Measurements from ENCODE around the gene EIF4ENIF1.

EIF4ENIF1 gene

DNA sequence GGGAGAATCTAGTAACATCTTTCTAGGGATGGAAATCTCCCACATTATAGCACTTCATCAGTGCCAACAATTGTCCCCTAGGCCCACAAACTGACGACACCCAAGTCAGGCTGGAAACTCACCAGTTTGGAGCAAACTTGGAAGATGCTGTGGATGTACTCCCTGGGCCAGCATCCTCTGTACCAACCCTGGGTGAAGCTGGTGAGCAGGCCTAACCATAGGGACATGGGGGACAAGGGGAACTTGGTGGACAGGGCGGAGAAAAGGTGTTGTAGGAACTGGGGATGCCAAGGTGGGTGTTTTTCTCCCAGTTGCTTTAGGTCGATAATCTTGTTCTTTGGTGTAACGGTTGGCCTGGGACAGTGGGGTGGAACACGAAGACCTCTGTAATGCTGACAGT lies 48.0 kb downstream of the EIF4ENIF1 start:
- Histone ChIP-seq H3K4ac (ENCODE audit: low read depth in 1 of 2, low read length in 2 of 2) (no peak overlapping the region), H3K27ac (ENCODE audit: low read length, poor library complexity, severe bottlenecking) (no peak overlapping the region), H3K23ac (ENCODE audit: low read length in 2 of 2) (no peak overlapping the region), H4K91ac (ENCODE audit: low read length) (peak overlapping the region; percentile 39), H3K27me3 (ENCODE audit: control insufficient read depth in 1 of 2, insufficient read depth in 1 of 2, low read length in 2 of 2) (no peaks in the 10 kb centered on the region), H2AFZ (ENCODE audit: low read depth, low read length) (no peak overlapping the region), H3K9me3 (ENCODE audit: control insufficient read depth, low read length) (no peaks in the 10 kb centered on the region), H2AK5ac (ENCODE audit: low read length, severe bottlenecking) (no peak overlapping the region), H2BK12ac (ENCODE audit: low read length in 2 of 2) (no peak overlapping the region), H3K18ac (ENCODE audit: low read depth in 1 of 2, low read length in 2 of 2) (no peak overlapping the region), H4K8ac (ENCODE audit: low read length) (peak overlapping the region; percentile 65), H3K4me3 (ENCODE audit: insufficient read depth in 1 of 2, low read depth in 1 of 2, low read length in 2 of 2) (no peak overlapping the region), H3K14ac (ENCODE audit: low read length in 2 of 2) (no peak overlapping the region), H3K9ac (ENCODE audit: low read length) (no peak overlapping the region), H2BK15ac (ENCODE audit: low read depth, poor library complexity, severe bottlenecking) (no peak overlapping the region), H3K36me3 (ENCODE audit: control insufficient read depth in 1 of 2, insufficient read depth in 2 of 2, low read depth in 1 of 2, low read length in 2 of 2) (peaks cover 50 to 97% of the 10 kb centered on the region in 2 experiments), H3K79me1 (replicated peaks; ENCODE audit: low read length, poor library complexity, severe bottlenecking) (peaks cover 28% of the 10 kb centered on the region), H3K4me1 (ENCODE audit: control insufficient read depth, insufficient read depth, low read depth, low read length) (no peaks in the 10 kb centered on the region), H3K4me2 (ENCODE audit: low read length, poor library complexity, severe bottlenecking) (no peak overlapping the region), H2BK5ac (ENCODE audit: low read depth, low read length, poor library complexity, severe bottlenecking) (no peak overlapping the region), H2BK120ac (ENCODE audit: low read depth, low read length) (no peak overlapping the region)
- WGBS, result 100% methylated on average over 5 of the region's 5 CpGs
- no peak for DNase-seq

DNA sequence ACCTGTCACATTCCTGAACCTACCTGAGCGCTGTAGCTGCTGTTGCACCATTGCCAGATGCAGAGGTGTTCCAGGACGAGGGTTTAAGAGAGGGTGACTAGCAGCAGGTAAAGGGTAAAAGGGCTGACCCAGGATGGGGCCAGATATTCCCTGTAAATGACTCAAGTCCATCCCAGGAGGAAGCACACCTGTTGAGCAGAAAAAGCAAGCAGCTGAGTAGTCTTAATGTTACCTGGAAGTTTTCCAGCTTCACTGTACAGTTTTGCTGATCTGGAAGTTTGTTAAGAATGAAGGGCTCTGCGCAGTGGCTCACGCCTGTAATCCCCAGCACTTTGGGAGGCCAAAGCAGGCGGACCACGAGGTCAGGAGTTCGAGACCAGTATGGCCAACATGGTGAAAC lies 49.0 kb downstream of the EIF4ENIF1 start:
- WGBS, result 98% methylated on average over 7 of the region's 7 CpGs

GRCh38 chr22:31439808-31440207 lies 49.8 kb downstream of the EIF4ENIF1 start:
- Histone ChIP-seq H3K27ac (ENCODE audit: low read length, poor library complexity, severe bottlenecking) (no peak overlapping the region), H3K4ac (ENCODE audit: low read depth in 1 of 2, low read length in 2 of 2) (no peak overlapping the region), H2BK5ac (ENCODE audit: low read depth, low read length, poor library complexity, severe bottlenecking) (no peak overlapping the region), H4K91ac (ENCODE audit: low read length) (no peak overlapping the region), H3K18ac (ENCODE audit: low read depth in 1 of 2, low read length in 2 of 2) (no peak overlapping the region), H2BK15ac (ENCODE audit: low read depth, poor library complexity, severe bottlenecking) (no peak overlapping the region), H3K4me3 (ENCODE audit: insufficient read depth in 1 of 2, low read depth in 1 of 2, low read length in 2 of 2) (no peak overlapping the region), H3K36me3 (ENCODE audit: control insufficient read depth in 1 of 2, insufficient read depth in 2 of 2, low read depth in 1 of 2, low read length in 2 of 2) (peaks cover 58 to 99% of the 10 kb centered on the region in 2 experiments), H4K8ac (ENCODE audit: low read length) (peak overlapping the region; percentile 71), H3K27me3 (ENCODE audit: control insufficient read depth in 1 of 2, insufficient read depth in 1 of 2, low read length in 2 of 2) (no peaks in the 10 kb centered on the region), H3K4me2 (ENCODE audit: low read length, poor library complexity, severe bottlenecking) (no peak overlapping the region), H3K9ac (ENCODE audit: low read length) (no peak overlapping the region), H2BK12ac (ENCODE audit: low read length in 2 of 2) (no peak overlapping the region), H2BK120ac (ENCODE audit: low read depth, low read length) (no peak overlapping the region), H2AK5ac (ENCODE audit: low read length, severe bottlenecking) (no peak overlapping the region), H3K4me1 (ENCODE audit: control insufficient read depth, insufficient read depth, low read depth, low read length) (no peaks in the 10 kb centered on the region), H3K79me1 (replicated peaks; ENCODE audit: low read length, poor library complexity, severe bottlenecking) (peaks cover 21% of the 10 kb centered on the region), H3K14ac (ENCODE audit: low read length in 2 of 2) (no peak overlapping the region), H3K23ac (ENCODE audit: low read length in 2 of 2) (no peak overlapping the region), H2AFZ (ENCODE audit: low read depth, low read length) (no peak overlapping the region), H3K9me3 (ENCODE audit: control insufficient read depth, low read length) (no peaks in the 10 kb centered on the region)
- no peak for DNase-seq
- WGBS, result 90% methylated on average over 8 of the region's 8 CpGs

More for the DNA sequence above, 49.0 kb downstream of the EIF4ENIF1 start:
- H3K4ac ChIP-seq (ENCODE audit: low read depth in 1 of 2, low read length in 2 of 2), result no peak overlapping the region
- H2BK120ac ChIP-seq (ENCODE audit: low read depth, low read length), result no peak overlapping the region
- H3K4me1 ChIP-seq (ENCODE audit: control insufficient read depth, insufficient read depth, low read depth, low read length), result no peaks in the 10 kb centered on the region
- H3K18ac ChIP-seq (ENCODE audit: low read depth in 1 of 2, low read length in 2 of 2), result no peak overlapping the region
- no peaks in the 10 kb centered on the region for H3K9me3 ChIP-seq (ENCODE audit: control insufficient read depth, low read length)
- no peak overlapping the region for H3K4me3 ChIP-seq (ENCODE audit: insufficient read depth in 1 of 2, low read depth in 1 of 2, low read length in 2 of 2)
- no peak overlapping the region for H3K23ac ChIP-seq (ENCODE audit: low read length in 2 of 2)
- no peak overlapping the region for H4K91ac ChIP-seq (ENCODE audit: low read length)
- no peak for DNase-seq
- no peak overlapping the region for H3K9ac ChIP-seq (ENCODE audit: low read length)
- H2BK12ac ChIP-seq (ENCODE audit: low read length in 2 of 2), result no peak overlapping the region
- no peak overlapping the region for H3K27ac ChIP-seq (ENCODE audit: low read length, poor library complexity, severe bottlenecking)
- peaks cover 26% of the 10 kb centered on the region for H3K79me1 ChIP-seq (replicated peaks; ENCODE audit: low read length, poor library complexity, severe bottlenecking)
- H3K14ac ChIP-seq (ENCODE audit: low read length in 2 of 2), result no peak overlapping the region
- no peak overlapping the region for H2BK5ac ChIP-seq (ENCODE audit: low read depth, low read length, poor library complexity, severe bottlenecking)
- H3K36me3 ChIP-seq (ENCODE audit: control insufficient read depth in 1 of 2, insufficient read depth in 2 of 2, low read depth in 1 of 2, low read length in 2 of 2), result peaks cover 54 to 99% of the 10 kb centered on the region in 2 experiments
- H4K8ac ChIP-seq (ENCODE audit: low read length), result no peak overlapping the region
- H3K4me2 ChIP-seq (ENCODE audit: low read length, poor library complexity, severe bottlenecking), result no peak overlapping the region
- H2AFZ ChIP-seq (ENCODE audit: low read depth, low read length), result no peak overlapping the region
- H3K27me3 ChIP-seq (ENCODE audit: control insufficient read depth in 1 of 2, insufficient read depth in 1 of 2, low read length in 2 of 2), result no peaks in the 10 kb centered on the region
- H2BK15ac ChIP-seq (ENCODE audit: low read depth, poor library complexity, severe bottlenecking), result no peak overlapping the region
- no peak overlapping the region for H2AK5ac ChIP-seq (ENCODE audit: low read length, severe bottlenecking)

- no peak overlapping the region for H2BK120ac ChIP-seq (ENCODE audit: low read depth, low read length)
- H3K36me3 ChIP-seq (ENCODE audit: control insufficient read depth in 1 of 2, insufficient read depth in 2 of 2, low read depth in 1 of 2, low read length in 2 of 2), result peaks cover 49 to 97% of the 10 kb centered on the region in 2 experiments
- WGBS, result 97% methylated on average over 3 of the region's 3 CpGs
- H3K9me3 ChIP-seq (ENCODE audit: control insufficient read depth, low read length), result no peaks in the 10 kb centered on the region
- no peaks in the 10 kb centered on the region for H3K4me1 ChIP-seq (ENCODE audit: control insufficient read depth, insufficient read depth, low read depth, low read length)
- H3K23ac ChIP-seq (ENCODE audit: low read length in 2 of 2), result no peak overlapping the region
- H3K4me2 ChIP-seq (ENCODE audit: low read length, poor library complexity, severe bottlenecking), result no peak overlapping the region
- no peak overlapping the region for H2BK5ac ChIP-seq (ENCODE audit: low read depth, low read length, poor library complexity, severe bottlenecking)
- H2AK5ac ChIP-seq (ENCODE audit: low read length, severe bottlenecking), result no peak overlapping the region
- no peak overlapping the region for H3K14ac ChIP-seq (ENCODE audit: low read length in 2 of 2)
- H2BK15ac ChIP-seq (ENCODE audit: low read depth, poor library complexity, severe bottlenecking), result no peak overlapping the region
- no peaks in the 10 kb centered on the region for H3K27me3 ChIP-seq (ENCODE audit: control insufficient read depth in 1 of 2, insufficient read depth in 1 of 2, low read length in 2 of 2)
- H3K27ac ChIP-seq (ENCODE audit: low read length, poor library complexity, severe bottlenecking), result no peak overlapping the region
- H2BK12ac ChIP-seq (ENCODE audit: low read length in 2 of 2), result no peak overlapping the region
- no peak overlapping the region for H3K18ac ChIP-seq (ENCODE audit: low read depth in 1 of 2, low read length in 2 of 2)
- H4K8ac ChIP-seq (ENCODE audit: low read length), result no peak overlapping the region
- H2AFZ ChIP-seq (ENCODE audit: low read depth, low read length), result no peak overlapping the region
- no peak overlapping the region for H3K4ac ChIP-seq (ENCODE audit: low read depth in 1 of 2, low read length in 2 of 2)
- H3K9ac ChIP-seq (ENCODE audit: low read length), result no peak overlapping the region
- peaks cover 17% of the 10 kb centered on the region for H3K79me1 ChIP-seq (replicated peaks; ENCODE audit: low read length, poor library complexity, severe bottlenecking)
- no peak for DNase-seq
- no peak overlapping the region for H3K4me3 ChIP-seq (ENCODE audit: insufficient read depth in 1 of 2, low read depth in 1 of 2, low read length in 2 of 2)
- H4K91ac ChIP-seq (ENCODE audit: low read length), result no peak overlapping the region
Observed at GRCh38 chr22:31436132-31436531, 53.5 kb downstream of the EIF4ENIF1 start.
